BJ (cell line): ENCODE measurements around the gene DNAJC28. TPM values are rescaled to one million over a fixed set of nuclear protein-coding genes. Genes with fewer than 3 reads are reported as not detected.
A peak's percentile ranks its signal among the peaks of the same experiment; 100 is the strongest.

Experiments used
- CTCF ChIA-PET: fragments of 350-600 bp; formaldehyde crosslinking; extraction: SDS; loops from one replicate; lab custom pipeline; 2021; ENCODE audit warnings: antibody characterized with exemption, inconsistent platforms; lab: Yijun Ruan, JAX
- POLR2A ChIA-PET: fragments of 300-600 bp; sonication (Branson Sonifier 250); formaldehyde crosslinking; extraction: SDS; loops from one replicate; lab custom pipeline; 2021; ENCODE audit warnings: antibody characterized with exemption; lab: Charles Lee
- DNase-seq: peaks from one replicate; pipeline ENCODE4 v3.0.0-alpha.2; 2011; ENCODE audit warnings: low read depth
- H3K27me3 ChIP-seq: 2 replicates; pipeline ENCODE4 v1.6.0; 2011; ENCODE audit warnings: low read length; ENCODE audit not compliant: control insufficient read depth, insufficient read depth
- H3K36me3 ChIP-seq: 2 replicates; pipeline ENCODE4 v1.5.1; 2011; ENCODE audit warnings: low read length; ENCODE audit not compliant: control insufficient read depth, insufficient read depth
- H3K4me3 ChIP-seq: 2 replicates; pipeline ENCODE4 v1.5.1; 2011; ENCODE audit warnings: low read depth, mild to moderate bottlenecking, control low read depth, low read length
- polyA plus RNA-seq: library from polyadenylated mRNA; depleted of rRNA; stranded (reverse); fragments of >200 nt; gene quantifications from 2 replicates; pipeline ENCODE4 v1.2.3, GENCODE V29; 2011
- TF ChIP-seq, protein P1 (sequence below): IDR thresholded peaks from 2 replicates; pipeline ENCODE4 v1.5.1; 2011; ENCODE audit warnings: low read depth, mild to moderate bottlenecking, control low read depth, inconsistent platforms, low read length, moderate library complexity; ENCODE audit not compliant: insufficient read depth

DNAJC28 gene
- polyA plus RNA-seq, 1 experiment = 0.38 TPM

DNA sequence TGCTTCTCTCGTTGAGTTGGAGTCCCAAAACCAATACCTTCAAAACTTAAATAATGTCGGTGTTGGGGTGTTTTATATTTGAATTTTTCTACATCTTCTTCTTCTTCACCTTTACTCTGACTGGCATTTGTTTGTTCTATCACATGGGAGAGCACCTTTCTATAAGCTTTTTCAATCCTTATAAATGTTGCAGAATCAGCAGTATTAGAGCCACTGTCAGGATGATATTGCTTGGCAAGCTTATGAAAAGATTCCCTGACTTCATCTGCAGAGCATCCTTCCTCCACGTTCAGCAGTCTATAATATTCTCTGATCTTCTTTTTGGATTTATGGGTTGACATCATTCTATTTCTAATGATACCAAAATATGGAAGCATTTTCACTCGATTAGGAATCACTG, 2.6 kb downstream of the DNAJC28 start:
- no peaks in the 10 kb centered on the region for H3K36me3 ChIP-seq
- no peaks in the 10 kb centered on the region for H3K27me3 ChIP-seq
- TF ChIP-seq, protein P1, sequence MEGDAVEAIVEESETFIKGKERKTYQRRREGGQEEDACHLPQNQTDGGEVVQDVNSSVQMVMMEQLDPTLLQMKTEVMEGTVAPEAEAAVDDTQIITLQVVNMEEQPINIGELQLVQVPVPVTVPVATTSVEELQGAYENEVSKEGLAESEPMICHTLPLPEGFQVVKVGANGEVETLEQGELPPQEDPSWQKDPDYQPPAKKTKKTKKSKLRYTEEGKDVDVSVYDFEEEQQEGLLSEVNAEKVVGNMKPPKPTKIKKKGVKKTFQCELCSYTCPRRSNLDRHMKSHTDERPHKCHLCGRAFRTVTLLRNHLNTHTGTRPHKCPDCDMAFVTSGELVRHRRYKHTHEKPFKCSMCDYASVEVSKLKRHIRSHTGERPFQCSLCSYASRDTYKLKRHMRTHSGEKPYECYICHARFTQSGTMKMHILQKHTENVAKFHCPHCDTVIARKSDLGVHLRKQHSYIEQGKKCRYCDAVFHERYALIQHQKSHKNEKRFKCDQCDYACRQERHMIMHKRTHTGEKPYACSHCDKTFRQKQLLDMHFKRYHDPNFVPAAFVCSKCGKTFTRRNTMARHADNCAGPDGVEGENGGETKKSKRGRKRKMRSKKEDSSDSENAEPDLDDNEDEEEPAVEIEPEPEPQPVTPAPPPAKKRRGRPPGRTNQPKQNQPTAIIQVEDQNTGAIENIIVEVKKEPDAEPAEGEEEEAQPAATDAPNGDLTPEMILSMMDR = no peak
- no peak for DNase-seq
- no peak overlapping the region for H3K4me3 ChIP-seq
- CTCF ChIA-PET = no interaction called here
- POLR2A ChIA-PET = no interaction called here

DNA sequence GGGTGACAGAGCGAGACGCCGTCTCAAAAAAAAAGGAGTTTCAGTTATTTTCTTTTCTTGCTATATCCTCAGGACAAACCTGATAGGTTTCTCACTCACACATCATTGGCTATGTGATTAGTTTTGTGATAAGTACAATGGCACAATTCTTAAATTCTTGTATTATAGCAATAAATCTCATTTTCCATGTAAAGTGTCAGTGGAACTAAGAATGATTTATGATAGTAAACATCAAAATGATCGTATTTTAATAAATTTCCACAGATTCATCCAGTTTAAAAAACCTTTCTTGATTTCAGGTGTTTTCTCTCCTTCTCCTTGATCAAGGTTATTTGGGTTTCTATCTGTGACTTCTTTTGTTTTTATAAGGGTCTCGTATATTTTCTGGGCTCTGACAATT, 3.5 kb downstream of the DNAJC28 start:
- POLR2A ChIA-PET = no interaction called here

DNA sequence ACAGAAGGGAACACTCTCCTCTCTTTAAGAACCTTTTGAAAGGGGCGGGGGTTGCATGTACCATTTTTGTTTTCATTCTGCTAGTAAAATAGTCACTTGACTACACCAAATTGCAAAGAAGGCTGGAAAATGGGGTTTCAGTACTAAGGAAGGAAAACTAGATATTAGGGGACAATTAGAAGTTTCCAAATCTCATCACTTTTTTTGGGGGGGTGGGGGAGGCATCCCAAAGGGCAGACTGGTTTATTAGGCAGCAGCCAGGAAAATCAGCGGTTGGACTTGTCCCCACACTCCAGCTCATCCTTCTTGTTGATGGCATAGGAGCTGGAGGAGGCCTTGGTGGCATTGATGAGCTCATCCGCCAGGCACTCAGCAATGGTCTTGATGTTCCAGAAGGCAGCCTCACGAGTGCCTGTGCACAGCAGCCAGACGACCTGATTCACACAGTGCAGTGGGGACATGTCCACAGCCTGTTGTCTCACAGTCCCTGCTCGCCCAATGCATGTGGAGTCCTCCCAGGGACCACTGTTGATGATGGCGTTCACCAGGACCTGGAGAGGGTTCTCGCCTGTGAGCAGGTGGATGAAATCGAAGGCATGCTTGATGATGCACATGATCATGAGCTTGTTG, 10.1 kb downstream of the DNAJC28 start:
- Histone ChIP-seq H3K36me3 (no peaks in the 10 kb centered on the region), H3K27me3 (no peaks in the 10 kb centered on the region), H3K4me3 (no peak overlapping the region)
- ChIA-PET CTCF (interaction anchor here (0.6 kb wide), 1 partner anchor 36 kb away, joined by 3 read pairs; no protein-coding TSS in a partner anchor), POLR2A (no interaction called here)
- no peak for DNase-seq
- TF ChIP-seq, protein P1 = no peak

More for the DNA sequence above, 3.5 kb downstream of the DNAJC28 start:
- no peak for DNase-seq
- Histone ChIP-seq H3K27me3 (no peaks in the 10 kb centered on the region), H3K36me3 (no peaks in the 10 kb centered on the region), H3K4me3 (no peak overlapping the region)
- TF ChIP-seq, protein P1 = no peak
- CTCF ChIA-PET = no interaction called here

DNA sequence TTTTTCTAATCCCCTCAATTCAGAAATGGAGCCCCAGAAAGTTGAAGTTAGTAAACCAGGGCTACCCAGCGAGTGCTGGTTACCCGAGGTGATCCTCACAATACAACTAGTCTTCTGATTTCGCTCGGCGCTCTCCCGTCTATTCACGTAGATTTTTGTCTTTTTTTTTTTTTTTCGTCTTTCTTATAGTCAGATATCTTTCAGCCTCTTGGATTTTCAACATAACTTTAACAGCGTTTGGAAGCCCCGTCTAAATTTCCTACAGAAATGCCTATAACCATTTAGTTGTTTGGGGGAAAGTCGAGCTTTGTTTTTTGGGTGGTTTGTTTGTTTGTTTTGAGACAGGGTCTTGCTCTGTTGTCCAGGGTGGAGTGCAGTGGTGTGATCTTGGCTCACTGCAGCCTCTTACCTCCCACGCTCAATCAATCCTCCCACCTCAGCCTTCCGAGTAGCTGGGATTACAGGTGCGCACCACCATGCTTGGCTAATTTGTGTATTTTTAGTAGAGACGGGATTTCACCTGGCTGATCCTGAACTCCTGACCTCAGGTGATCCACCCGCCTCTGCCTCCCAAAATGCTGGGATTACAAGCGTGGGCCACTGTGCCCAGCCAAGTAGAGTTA, 10.9 kb downstream of the DNAJC28 start:
- ChIA-PET POLR2A (interaction anchor here (0.5 to 1.4 kb wide), 2 partner anchors 11 to 23 kb away, joined by 7 to 8 read pairs; partner anchors contain the start of gene DNAJC28), CTCF (interaction anchor here (0.6 to 1.0 kb wide), 2 partner anchors 35 to 119 kb away, joined by 3 to 4 read pairs; no protein-coding TSS in a partner anchor)

More for the DNA sequence above, 10.9 kb downstream of the DNAJC28 start:
- no peak for DNase-seq
- Histone ChIP-seq H3K27me3 (no peaks in the 10 kb centered on the region), H3K36me3 (no peaks in the 10 kb centered on the region), H3K4me3 (peak overlapping the region; percentile 72)
- TF ChIP-seq, protein P1 = no peak
